ENCODE measurements around the gene SAMD14.

SAMD14 gene

DNA sequence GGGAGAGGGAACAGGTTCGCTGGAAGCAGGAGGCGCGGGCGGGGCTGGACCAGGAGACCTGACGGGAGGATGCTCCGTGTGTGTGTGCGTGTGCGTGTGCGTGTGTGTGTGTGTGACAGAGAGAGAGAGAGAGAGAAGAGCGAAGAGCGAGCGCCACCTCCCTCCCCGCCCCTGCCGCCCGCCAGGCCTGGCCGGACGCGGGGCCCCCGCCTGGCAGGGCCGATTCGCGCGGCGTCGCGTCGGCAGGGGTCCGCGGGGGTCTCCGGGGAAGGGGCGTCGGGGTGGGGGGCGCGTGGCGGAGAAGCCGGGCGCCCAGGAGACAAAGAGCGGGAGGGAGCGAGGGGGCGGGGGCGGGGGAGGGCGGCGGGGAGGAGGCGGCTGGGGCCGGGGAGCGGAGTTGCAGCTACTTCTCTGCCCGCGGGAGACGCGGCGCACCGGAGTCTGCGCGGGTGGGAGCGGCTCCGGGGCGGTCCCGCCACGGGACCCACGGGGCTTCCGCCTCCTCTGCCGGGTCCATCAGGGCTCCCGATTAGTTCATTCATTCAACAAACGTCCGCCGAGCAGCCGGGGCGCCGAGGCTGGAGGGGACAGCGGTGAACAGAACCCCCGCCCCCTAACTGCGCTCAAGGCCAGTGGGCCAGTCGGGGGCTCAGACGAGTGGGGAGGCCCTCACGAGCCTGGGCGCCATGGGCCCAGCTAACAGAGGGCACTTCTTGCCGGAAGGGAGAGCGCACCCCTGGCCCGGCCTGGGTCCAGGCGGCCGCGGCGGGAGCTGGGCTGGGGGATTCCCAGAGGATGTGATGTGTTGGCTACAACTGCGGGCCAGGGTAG, at the start of gene SAMD14:
Gene SAMD14 (minus strand): TSS at position 433 of the 831 bp plus-strand sequence. CDS start 5,201 bp downstream, outside the sequence.
- peaks cover 28% of the 10 kb centered on the region for H3K4me1 ChIP-seq (ENCODE audit: control insufficient read depth, insufficient read depth, low read length)
- H3K9me3 ChIP-seq (ENCODE audit: control insufficient read depth, insufficient read depth, low read length): no peaks in the 10 kb centered on the region
- H3K4me3 ChIP-seq (ENCODE audit: low read depth, low read length): peak within 1 kb of the TSS; percentile 79
- no peaks in the 10 kb centered on the region for H3K36me3 ChIP-seq (ENCODE audit: control insufficient read depth, insufficient read depth, low read length)
- peaks cover 25% of the 10 kb centered on the region for H3K27me3 ChIP-seq (ENCODE audit: control insufficient read depth, insufficient read depth, low read length)
- no peak within 1 kb of the TSS for H3K9ac ChIP-seq (ENCODE audit: low read depth, low read length)
- H3K27ac ChIP-seq (ENCODE audit: low read depth, low read length): peak within 1 kb of the TSS; percentile 60

GRCh38 chr17:50177983-50178834, 48.2 kb upstream of the SAMD14 start:
- Histone ChIP-seq H3K36me3 (ENCODE audit: control insufficient read depth, insufficient read depth, low read length) (no peaks in the 10 kb centered on the region), H3K4me1 (ENCODE audit: control insufficient read depth, insufficient read depth, low read length) (peaks cover 14% of the 10 kb centered on the region), H3K27ac (ENCODE audit: low read depth, low read length) (peak overlapping the region; percentile 37), H3K4me3 (ENCODE audit: low read depth, low read length) (peak overlapping the region; percentile 30; the same call in 1 of the 2 replicates), H3K9me3 (ENCODE audit: control insufficient read depth, insufficient read depth, low read length) (no peaks in the 10 kb centered on the region), H3K27me3 (ENCODE audit: control insufficient read depth, insufficient read depth, low read length) (no peaks in the 10 kb centered on the region), H3K9ac (ENCODE audit: low read depth, low read length) (peak overlapping the region; percentile 55)

DNA sequence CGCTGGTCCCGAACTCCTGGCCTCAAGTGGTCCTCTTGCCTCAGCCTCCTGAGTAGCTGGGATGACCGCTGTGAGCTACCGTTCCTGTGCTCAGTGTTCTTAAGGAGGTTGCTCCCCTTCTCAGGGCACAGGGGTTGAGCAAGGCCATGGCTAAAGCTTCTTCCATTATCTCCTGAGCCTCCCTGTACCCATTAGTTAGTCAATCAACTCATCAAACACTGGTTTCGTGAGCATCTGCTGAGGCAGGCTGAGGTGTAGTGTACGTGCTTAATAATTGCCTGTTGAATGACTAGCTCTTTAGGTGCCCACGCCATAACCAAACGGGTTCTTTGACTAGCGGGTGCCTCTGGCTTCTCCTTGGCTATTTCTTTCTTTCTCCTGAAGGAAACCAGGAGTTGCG, 47.5 kb upstream of the SAMD14 start:
- no peaks in the 10 kb centered on the region for H3K27me3 ChIP-seq (ENCODE audit: control insufficient read depth, insufficient read depth, low read length)
- H3K4me3 ChIP-seq (ENCODE audit: low read depth, low read length): no peak overlapping the region
- no peaks in the 10 kb centered on the region for H3K36me3 ChIP-seq (ENCODE audit: control insufficient read depth, insufficient read depth, low read length)
- peak overlapping the region; percentile 55; the same call in 1 of the 2 replicates for H3K9ac ChIP-seq (ENCODE audit: low read depth, low read length)
- peaks cover 14% of the 10 kb centered on the region for H3K4me1 ChIP-seq (ENCODE audit: control insufficient read depth, insufficient read depth, low read length)
- peak overlapping the region; percentile 37 for H3K27ac ChIP-seq (ENCODE audit: low read depth, low read length)
- H3K9me3 ChIP-seq (ENCODE audit: control insufficient read depth, insufficient read depth, low read length): no peaks in the 10 kb centered on the region

DNA sequence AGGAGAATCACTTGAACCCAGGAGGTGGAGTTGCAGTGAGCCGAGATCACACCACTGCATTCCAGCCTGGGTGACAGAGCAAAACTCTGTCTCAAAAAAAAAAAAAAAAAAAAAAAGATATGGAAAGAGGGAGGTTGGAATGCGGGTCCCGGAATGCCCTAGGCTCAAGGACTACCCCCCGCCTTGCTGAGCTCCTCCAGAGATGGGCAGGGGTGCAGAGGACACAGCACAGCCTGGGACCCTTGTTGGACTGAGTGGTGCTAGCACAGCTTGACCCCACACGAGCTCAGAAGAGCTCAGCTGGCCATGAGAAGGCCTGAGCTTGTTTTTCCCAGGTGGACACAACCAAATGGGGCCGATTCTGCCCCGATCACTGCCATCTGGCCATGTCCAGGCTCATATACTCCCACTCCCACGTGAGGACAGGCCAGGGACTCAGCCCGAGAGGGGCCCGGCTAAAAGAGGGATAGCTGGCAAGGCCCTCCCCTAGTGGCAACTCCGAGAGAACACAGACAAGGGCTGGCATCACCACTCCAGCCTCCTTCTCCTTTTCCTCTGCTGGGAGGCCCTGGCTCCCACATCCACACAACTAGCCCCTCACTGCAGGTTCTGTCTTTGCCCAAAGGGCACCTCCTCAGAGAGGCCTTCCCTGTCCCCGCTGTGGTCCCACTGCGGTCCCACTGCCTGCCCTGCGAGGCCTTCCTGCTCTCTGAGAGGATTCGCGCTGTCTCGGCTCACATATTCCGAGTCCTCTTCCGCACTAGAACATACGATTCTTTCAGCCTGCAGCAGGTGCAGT, 46.8 kb upstream of the SAMD14 start:
- no peaks in the 10 kb centered on the region for H3K36me3 ChIP-seq (ENCODE audit: control insufficient read depth, insufficient read depth, low read length)
- no peak overlapping the region for H3K4me3 ChIP-seq (ENCODE audit: low read depth, low read length)
- H3K4me1 ChIP-seq (ENCODE audit: control insufficient read depth, insufficient read depth, low read length): peaks cover 14% of the 10 kb centered on the region
- no peaks in the 10 kb centered on the region for H3K27me3 ChIP-seq (ENCODE audit: control insufficient read depth, insufficient read depth, low read length)
- H3K27ac ChIP-seq (ENCODE audit: low read depth, low read length): no peak overlapping the region
- H3K9me3 ChIP-seq (ENCODE audit: control insufficient read depth, insufficient read depth, low read length): no peaks in the 10 kb centered on the region
- H3K9ac ChIP-seq (ENCODE audit: low read depth, low read length): no peak overlapping the region

DNA sequence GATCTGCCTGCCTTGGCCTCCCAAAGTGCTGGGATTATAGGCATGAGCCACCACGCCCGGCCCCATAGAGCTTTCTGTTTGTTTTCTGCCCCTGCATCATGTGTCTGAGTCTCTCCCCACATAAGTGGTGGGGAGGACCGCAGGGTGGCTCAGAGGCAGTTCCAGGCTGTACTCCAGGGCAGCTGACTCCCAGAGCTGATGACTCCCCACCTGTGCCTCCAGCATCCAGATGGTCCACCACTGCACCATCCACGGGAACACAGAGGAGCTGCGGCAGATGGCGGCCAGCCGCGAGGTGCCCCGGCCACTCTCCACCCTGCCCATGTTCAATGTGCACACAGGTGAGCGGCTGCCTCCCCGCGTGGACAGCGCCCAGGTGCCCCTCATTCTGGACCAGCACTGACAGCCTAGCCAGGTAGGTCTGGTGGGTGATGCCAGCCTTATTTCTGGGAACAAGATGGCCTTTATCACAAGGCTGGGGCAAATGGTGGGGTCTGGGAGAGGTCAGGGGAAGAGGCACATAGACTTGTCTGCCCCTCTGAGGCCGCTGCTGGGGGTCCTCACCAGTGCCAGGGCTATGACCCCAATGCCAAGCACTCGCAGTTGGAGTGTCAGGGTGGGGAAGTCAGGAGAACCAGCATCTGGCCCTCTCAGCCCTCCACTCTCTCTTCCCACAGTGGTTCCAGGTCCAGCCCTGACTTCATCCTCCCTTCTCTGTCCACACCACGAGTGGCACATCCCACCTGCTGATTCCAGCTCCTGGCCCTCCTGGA, 45.3 kb upstream of the SAMD14 start:
- Histone ChIP-seq H3K36me3 (ENCODE audit: control insufficient read depth, insufficient read depth, low read length) (no peaks in the 10 kb centered on the region), H3K4me1 (ENCODE audit: control insufficient read depth, insufficient read depth, low read length) (peaks cover 14% of the 10 kb centered on the region), H3K27ac (ENCODE audit: low read depth, low read length) (no peak overlapping the region), H3K27me3 (ENCODE audit: control insufficient read depth, insufficient read depth, low read length) (no peaks in the 10 kb centered on the region), H3K9me3 (ENCODE audit: control insufficient read depth, insufficient read depth, low read length) (no peaks in the 10 kb centered on the region), H3K9ac (ENCODE audit: low read depth, low read length) (no peak overlapping the region), H3K4me3 (ENCODE audit: low read depth, low read length) (no peak overlapping the region)

- Histone ChIP-seq H3K9ac (ENCODE audit: low read depth, low read length) (no peak overlapping the region), H3K27ac (ENCODE audit: low read depth, low read length) (no peak overlapping the region)
These were observed 44.5 kb upstream of the SAMD14 start for GRCh38 chr17:50174444-50174843.

GRCh38 chr17:50173335-50173941, 43.5 kb upstream of the SAMD14 start:
- Histone ChIP-seq H3K9ac (ENCODE audit: low read depth, low read length) (no peak overlapping the region), H3K27me3 (ENCODE audit: control insufficient read depth, insufficient read depth, low read length) (no peaks in the 10 kb centered on the region), H3K4me3 (ENCODE audit: low read depth, low read length) (no peak overlapping the region), H3K4me1 (ENCODE audit: control insufficient read depth, insufficient read depth, low read length) (peaks cover 10% of the 10 kb centered on the region), H3K27ac (ENCODE audit: low read depth, low read length) (peak overlapping the region; percentile 52), H3K36me3 (ENCODE audit: control insufficient read depth, insufficient read depth, low read length) (no peaks in the 10 kb centered on the region), H3K9me3 (ENCODE audit: control insufficient read depth, insufficient read depth, low read length) (no peaks in the 10 kb centered on the region)

More at GRCh38 chr17:50174444-50174843, 44.5 kb upstream of the SAMD14 start:
- no peaks in the 10 kb centered on the region for H3K9me3 ChIP-seq (ENCODE audit: control insufficient read depth, insufficient read depth, low read length)
- peaks cover 14% of the 10 kb centered on the region for H3K4me1 ChIP-seq (ENCODE audit: control insufficient read depth, insufficient read depth, low read length)
- no peak overlapping the region for H3K4me3 ChIP-seq (ENCODE audit: low read depth, low read length)
- H3K27me3 ChIP-seq (ENCODE audit: control insufficient read depth, insufficient read depth, low read length): no peaks in the 10 kb centered on the region
- no peaks in the 10 kb centered on the region for H3K36me3 ChIP-seq (ENCODE audit: control insufficient read depth, insufficient read depth, low read length)

DNA sequence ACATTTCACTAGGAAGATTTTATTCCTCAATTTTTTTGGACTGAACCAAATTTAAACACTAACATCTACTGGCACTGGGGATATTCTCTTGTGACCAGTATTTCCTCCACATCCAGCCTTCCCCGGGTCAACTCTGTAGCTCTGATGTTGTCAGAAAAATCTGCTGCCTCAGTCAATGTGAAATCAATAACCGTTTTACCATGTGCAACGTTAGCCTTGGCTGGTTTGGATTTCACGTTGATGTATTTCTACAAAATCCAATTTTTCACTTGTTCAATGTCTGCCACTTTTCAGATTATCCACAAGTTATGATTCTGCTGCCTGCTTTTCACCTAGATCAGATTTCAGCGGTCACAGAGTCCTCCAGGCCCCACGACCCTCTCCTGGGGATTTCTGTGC, 43.0 kb upstream of the SAMD14 start:
- no peaks in the 10 kb centered on the region for H3K9me3 ChIP-seq (ENCODE audit: control insufficient read depth, insufficient read depth, low read length)
- no peaks in the 10 kb centered on the region for H3K27me3 ChIP-seq (ENCODE audit: control insufficient read depth, insufficient read depth, low read length)
- H3K4me3 ChIP-seq (ENCODE audit: low read depth, low read length): no peak overlapping the region
- H3K36me3 ChIP-seq (ENCODE audit: control insufficient read depth, insufficient read depth, low read length): no peaks in the 10 kb centered on the region
- peaks cover 5% of the 10 kb centered on the region for H3K4me1 ChIP-seq (ENCODE audit: control insufficient read depth, insufficient read depth, low read length)
- H3K9ac ChIP-seq (ENCODE audit: low read depth, low read length): no peak overlapping the region
- peak overlapping the region; percentile 52 for H3K27ac ChIP-seq (ENCODE audit: low read depth, low read length)

DNA sequence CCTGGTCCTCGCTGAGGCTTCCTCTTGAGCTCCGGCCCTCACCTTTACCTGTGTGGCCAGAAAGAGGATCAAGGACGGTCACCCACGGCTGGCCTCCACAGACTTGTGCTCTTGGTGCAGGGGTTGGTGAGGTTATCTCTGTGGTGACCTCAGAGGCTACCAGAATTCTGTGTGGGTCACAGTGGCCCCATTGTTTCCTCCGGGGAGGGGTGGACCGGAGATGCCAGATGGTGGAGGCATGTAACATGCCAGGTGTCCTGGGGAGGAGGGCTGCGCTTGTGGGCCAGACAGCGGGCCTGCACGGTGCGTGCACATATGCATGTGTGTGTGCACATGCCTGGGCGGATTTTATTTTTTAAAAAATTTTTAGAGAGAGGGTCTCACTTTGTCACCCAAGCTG, 42.2 kb upstream of the SAMD14 start:
- Histone ChIP-seq H3K4me3 (ENCODE audit: low read depth, low read length) (no peak overlapping the region), H3K9ac (ENCODE audit: low read depth, low read length) (no peak overlapping the region), H3K9me3 (ENCODE audit: control insufficient read depth, insufficient read depth, low read length) (no peaks in the 10 kb centered on the region), H3K27me3 (ENCODE audit: control insufficient read depth, insufficient read depth, low read length) (no peaks in the 10 kb centered on the region), H3K4me1 (ENCODE audit: control insufficient read depth, insufficient read depth, low read length) (no peaks in the 10 kb centered on the region), H3K27ac (ENCODE audit: low read depth, low read length) (no peak overlapping the region), H3K36me3 (ENCODE audit: control insufficient read depth, insufficient read depth, low read length) (no peaks in the 10 kb centered on the region)

Data from HUES48 (cell line).